ENCODE measurements around the gene HEXIM2. TPM values are rescaled to one million over a fixed set of nuclear protein-coding genes. Genes with fewer than 3 reads are reported as not detected.

The HEXIM2 gene
- total and polyA plus RNA-seq, 2 of the 13 experiments (the other 11 are each of a cell fraction or from before 2014, with no cell fraction given) = 27.1 to 32.4 TPM

GRCh38 chr17:45149669-45150664, 11.7 kb upstream of the HEXIM2 start (continued):
- TF ChIP-seq SRSF1 (optimal IDR thresholded peaks at IDR 0.05; ENCODE audit: low read depth, low read length) = peak; percentile 43
- no peak for TF ChIP-seq POLR2AphosphoS5 (IDR thresholded peaks at IDR 0.05; ENCODE audit: low read depth, low read length)
- no peak for TF ChIP-seq ZEB1 (IDR thresholded peaks at IDR 0.05; ENCODE audit: insufficient replicate concordance, low read depth)
- 0 out of 2 replicates have a peak, but pooled peaks have one; percentile 73 for TF ChIP-seq KAT7 (CRISPR knock-in tag; IDR thresholded peaks at IDR 0.05; ENCODE audit: borderline replicate concordance)
- no peak for TF ChIP-seq FOXO4 (CRISPR knock-in tag; conservative IDR thresholded peaks at IDR 0.05)
- TF ChIP-seq, protein P1, sequence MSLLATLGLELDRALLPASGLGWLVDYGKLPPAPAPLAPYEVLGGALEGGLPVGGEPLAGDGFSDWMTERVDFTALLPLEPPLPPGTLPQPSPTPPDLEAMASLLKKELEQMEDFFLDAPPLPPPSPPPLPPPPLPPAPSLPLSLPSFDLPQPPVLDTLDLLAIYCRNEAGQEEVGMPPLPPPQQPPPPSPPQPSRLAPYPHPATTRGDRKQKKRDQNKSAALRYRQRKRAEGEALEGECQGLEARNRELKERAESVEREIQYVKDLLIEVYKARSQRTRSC (CRISPR knock-in tag; IDR thresholded peaks at IDR 0.05; ENCODE audit: low read depth) = 0 out of 2 replicates have a peak, but pooled peaks have one; percentile 10
- 0 out of 2 replicates have a peak, but pooled peaks have one; percentile 12 for TF ChIP-seq ZGPAT (CRISPR knock-in tag; IDR thresholded peaks at IDR 0.05)
- no peak for TF ChIP-seq USF2 (IDR thresholded peaks at IDR 0.05; ENCODE audit: low read depth, low read length)
- TF ChIP-seq USF2 (CRISPR knock-in tag; IDR thresholded peaks at IDR 0.05; ENCODE audit: borderline replicate concordance) = 0 out of 2 replicates have a peak, but pooled peaks have one; percentile 14
- no peak for TF ChIP-seq HMGA1 (CRISPR knock-in tag; conservative IDR thresholded peaks at IDR 0.05)
- peak; percentile 95 for TF ChIP-seq ZNF605 (CRISPR knock-in tag; IDR thresholded peaks at IDR 0.05)
- peak; percentile 93 for TF ChIP-seq ZC3H13 (CRISPR knock-in tag; IDR thresholded peaks at IDR 0.05)
- TF ChIP-seq KDM4B (CRISPR knock-in tag; IDR thresholded peaks at IDR 0.05) = 0 out of 2 replicates have a peak, but pooled peaks have one; percentile 18
- no peak for TF ChIP-seq JUN (CRISPR knock-in tag; IDR thresholded peaks at IDR 0.05)
- TF ChIP-seq TBL1XR1 (IDR thresholded peaks at IDR 0.05; ENCODE audit: borderline replicate concordance, low read length, partially characterized antibody) = no peak
- TF ChIP-seq ZNF614 (CRISPR knock-in tag; IDR thresholded peaks at IDR 0.05; ENCODE audit: borderline replicate concordance) = no peak
- TF ChIP-seq ZNF740 (CRISPR knock-in tag; IDR thresholded peaks at IDR 0.05) = 0 out of 2 replicates have a peak, but pooled peaks have one; percentile 14
- TF ChIP-seq HHEX (CRISPR knock-in tag; IDR thresholded peaks at IDR 0.05) = 0 out of 2 replicates have a peak, but pooled peaks have one; percentile 11
- TF ChIP-seq ZSCAN20 (CRISPR knock-in tag; IDR thresholded peaks at IDR 0.05; ENCODE audit: borderline replicate concordance) = peak; percentile 24; the same call in 1 of the 2 replicates
- TF ChIP-seq PAX8 (CRISPR knock-in tag; IDR thresholded peaks at IDR 0.05; ENCODE audit: borderline replicate concordance) = no peak
- TF ChIP-seq ZNF362 (CRISPR knock-in tag; IDR thresholded peaks at IDR 0.05; ENCODE audit: borderline replicate concordance) = peak; percentile 49; the same call in 1 of the 2 replicates
